ENCODE data around the gene AGA. TPM values are rescaled to one million over a fixed set of nuclear protein-coding genes. Genes with fewer than 3 reads are reported as not detected.

The AGA gene
- 10 to 100 TPM; 23.7 to 37.6 (median 25.7) TPM for polyA plus RNA-seq (ENCODE audit: low read depth in 6 of 6)

DNA sequence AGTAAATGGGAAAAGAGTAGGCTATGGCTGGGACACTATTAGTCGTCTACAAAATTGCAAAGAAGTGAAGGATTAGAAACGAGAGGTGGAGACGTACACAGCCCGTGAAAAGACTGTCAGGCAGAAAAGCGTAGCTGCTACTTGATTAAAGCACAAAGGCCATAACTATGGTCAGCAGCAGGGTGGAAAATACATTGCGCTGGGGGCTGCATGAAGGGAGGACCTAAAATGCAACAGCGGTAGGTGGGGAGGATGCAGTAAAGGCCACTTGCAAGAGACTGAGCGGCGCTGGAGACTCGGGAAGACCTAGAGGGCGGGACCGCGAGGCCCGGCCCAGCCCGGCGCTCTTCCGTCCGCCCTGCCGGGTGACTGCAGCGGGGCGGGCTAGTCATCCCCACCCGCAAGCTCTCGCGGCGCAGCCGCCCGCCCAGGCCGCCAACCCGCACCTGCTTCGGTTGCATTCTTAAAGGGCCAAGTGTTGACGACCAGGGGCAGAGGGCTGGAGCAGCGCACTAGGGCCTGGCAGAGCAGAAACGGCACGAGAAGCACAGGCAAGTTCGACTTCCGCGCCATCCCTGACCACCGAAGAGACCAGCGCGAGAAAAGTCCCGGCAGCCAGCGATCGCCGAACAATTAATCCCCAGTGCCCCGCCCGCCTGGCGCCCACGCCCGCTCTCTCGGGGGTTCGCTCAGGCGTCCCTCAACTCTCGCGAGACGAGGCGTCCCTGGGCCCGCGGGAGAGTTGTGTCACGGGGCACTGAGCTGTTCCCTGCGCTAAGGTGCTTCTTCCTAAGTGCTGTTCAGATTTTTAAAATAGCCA, at the start of gene AGA:
AGA (minus strand) TSS at position 635 of the 820 bp plus-strand sequence; CDS start at position 573, 62 bp downstream.
- Mint-ChIP-seq H3K27ac (peak within 1 kb of the TSS; percentile 90 to 99 (median 96)), H3K4me1 (peaks cover 16 to 28% (median 20%) of the 10 kb centered on the region in 3 donors)
- peak; percentile 89 to 90 for ATAC-seq (ENCODE audit: low read depth in 2 of 2)

GRCh38 chr4:177492022-177492421, 49.8 kb upstream of the AGA start:
- no peaks in the 10 kb centered on the region for H3K4me1 Mint-ChIP-seq
- H3K27ac Mint-ChIP-seq: no peak overlapping the region
- no peaks in the 10 kb centered on the region for H3K36me3 Mint-ChIP-seq
- no peak for DNase-seq
- no peaks in the 10 kb centered on the region for H3K9me3 Mint-ChIP-seq
- ATAC-seq (ENCODE audit: low read depth in 2 of 2): no peak
- H3K4me3 Mint-ChIP-seq: no peak overlapping the region
- H3K27me3 Mint-ChIP-seq: no peaks in the 10 kb centered on the region

More for the DNA sequence above, at the start of gene AGA:
- Mint-ChIP-seq H3K9me3 (no peaks in the 10 kb centered on the region), H3K4me3 (peak within 1 kb of the TSS; percentile 83 to 98 (median 92)), H3K36me3 (no peaks in the 10 kb centered on the region), H3K27me3 (no peaks in the 10 kb centered on the region)
- peak; percentile 95 for DNase-seq

DNA sequence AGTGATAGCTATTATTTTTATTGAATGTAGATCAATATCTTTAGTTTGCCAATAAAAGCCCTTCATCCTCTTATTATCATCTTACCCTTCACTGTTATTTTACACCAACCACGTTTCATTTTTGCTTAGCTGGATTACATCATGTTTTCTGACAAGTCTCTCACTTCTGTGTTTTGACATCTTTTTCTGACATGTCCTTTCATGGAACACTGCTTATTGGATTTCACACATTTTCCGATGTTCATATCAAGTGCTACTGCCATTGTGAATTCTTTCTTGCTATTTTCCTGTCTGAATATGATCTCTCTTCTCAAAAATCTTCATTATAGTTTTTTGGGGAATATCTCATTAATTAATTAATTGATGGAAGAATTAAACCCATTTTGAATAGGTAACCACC, 48.5 kb upstream of the AGA start:
- Mint-ChIP-seq H3K9me3 (no peaks in the 10 kb centered on the region), H3K4me3 (no peak overlapping the region), H3K27me3 (no peaks in the 10 kb centered on the region), H3K36me3 (no peaks in the 10 kb centered on the region), H3K27ac (no peak overlapping the region), H3K4me1 (no peaks in the 10 kb centered on the region)
- ATAC-seq (ENCODE audit: low read depth in 2 of 2) (no peak), DNase-seq (no peak)

- no peak for ATAC-seq (ENCODE audit: low read depth in 2 of 2)
- Mint-ChIP-seq H3K27ac (no peak overlapping the region), H3K36me3 (no peaks in the 10 kb centered on the region), H3K4me3 (no peak overlapping the region), H3K9me3 (no peaks in the 10 kb centered on the region), H3K4me1 (no peaks in the 10 kb centered on the region), H3K27me3 (no peaks in the 10 kb centered on the region)
- no peak for DNase-seq
Observed at GRCh38 chr4:177489471-177490246, 47.4 kb upstream of the AGA start.

DNA sequence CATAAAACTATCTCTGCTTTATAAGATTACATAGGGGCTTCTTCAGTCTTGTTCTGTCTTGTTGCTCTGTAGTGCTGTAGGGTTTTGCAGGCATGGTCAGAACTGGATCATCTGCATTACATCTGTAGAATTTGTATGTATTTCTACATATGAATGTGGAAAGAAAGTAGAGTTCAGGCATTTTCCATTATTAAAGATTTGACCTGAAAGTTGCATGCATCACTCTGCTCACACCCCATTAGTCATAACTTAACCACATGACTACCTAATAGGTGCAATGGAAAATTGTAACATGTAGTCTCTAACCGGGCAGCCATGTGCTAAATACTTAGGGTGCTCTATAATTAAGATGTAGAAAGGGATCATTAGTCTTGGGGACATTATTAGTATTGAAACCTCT, 45.7 kb upstream of the AGA start:
- DNase-seq: no peak
- no peaks in the 10 kb centered on the region for H3K27me3 Mint-ChIP-seq
- H3K27ac Mint-ChIP-seq: no peak overlapping the region
- no peaks in the 10 kb centered on the region for H3K4me1 Mint-ChIP-seq
- ATAC-seq (ENCODE audit: low read depth in 2 of 2): no peak
- no peak overlapping the region for H3K4me3 Mint-ChIP-seq
- no peaks in the 10 kb centered on the region for H3K36me3 Mint-ChIP-seq
- H3K9me3 Mint-ChIP-seq: no peaks in the 10 kb centered on the region

GRCh38 chr4:177485528-177485927, 43.3 kb upstream of the AGA start:
- Mint-ChIP-seq H3K36me3 (no peaks in the 10 kb centered on the region), H3K4me1 (no peaks in the 10 kb centered on the region), H3K27me3 (no peaks in the 10 kb centered on the region), H3K9me3 (no peaks in the 10 kb centered on the region), H3K4me3 (no peak overlapping the region), H3K27ac (no peak overlapping the region)
- no peak for ATAC-seq (ENCODE audit: low read depth in 2 of 2)
- DNase-seq: no peak

GRCh38 chr4:177484613-177485021, 42.4 kb upstream of the AGA start:
- Mint-ChIP-seq H3K4me3 (no peak overlapping the region), H3K27ac (no peak overlapping the region), H3K9me3 (no peaks in the 10 kb centered on the region), H3K36me3 (no peaks in the 10 kb centered on the region), H3K27me3 (no peaks in the 10 kb centered on the region), H3K4me1 (no peaks in the 10 kb centered on the region)
- ATAC-seq (ENCODE audit: low read depth in 2 of 2): no peak
- no peak for DNase-seq

DNA sequence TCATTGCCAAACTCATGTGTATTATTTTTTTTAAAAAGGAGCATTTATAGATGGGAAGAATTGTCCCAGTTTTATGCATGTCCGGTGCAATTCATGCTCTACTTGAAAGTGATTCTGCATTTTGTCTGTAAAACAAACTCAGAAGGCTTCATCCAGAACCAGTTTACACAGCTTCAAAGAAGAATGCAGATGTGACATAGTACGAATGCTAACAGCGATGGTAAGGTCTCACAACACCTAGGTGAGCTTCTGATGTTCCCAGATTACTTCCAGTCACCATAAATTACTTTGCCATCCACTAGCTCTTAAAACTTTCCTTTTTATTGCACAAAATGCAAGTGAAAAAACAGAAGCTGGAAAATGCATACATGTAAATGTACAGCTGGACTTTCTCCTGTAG, 41.5 kb upstream of the AGA start:
- no peaks in the 10 kb centered on the region for H3K4me1 Mint-ChIP-seq
- DNase-seq (no peak), ATAC-seq (ENCODE audit: low read depth in 2 of 2) (no peak)
- no peak overlapping the region for H3K27ac Mint-ChIP-seq
- no peak overlapping the region for H3K4me3 Mint-ChIP-seq
- no peaks in the 10 kb centered on the region for H3K9me3 Mint-ChIP-seq
- no peaks in the 10 kb centered on the region for H3K27me3 Mint-ChIP-seq
- H3K36me3 Mint-ChIP-seq: no peaks in the 10 kb centered on the region

- no peaks in the 10 kb centered on the region for H3K36me3 Mint-ChIP-seq
- ATAC-seq (ENCODE audit: low read depth in 2 of 2): no peak
- no peaks in the 10 kb centered on the region for H3K27me3 Mint-ChIP-seq
- no peak overlapping the region for H3K4me3 Mint-ChIP-seq
- no peak overlapping the region for H3K27ac Mint-ChIP-seq
- no peaks in the 10 kb centered on the region for H3K9me3 Mint-ChIP-seq
- no peak for DNase-seq
- no peaks in the 10 kb centered on the region for H3K4me1 Mint-ChIP-seq
Observed at GRCh38 chr4:177483271-177483670, 41.0 kb upstream of the AGA start.

DNA sequence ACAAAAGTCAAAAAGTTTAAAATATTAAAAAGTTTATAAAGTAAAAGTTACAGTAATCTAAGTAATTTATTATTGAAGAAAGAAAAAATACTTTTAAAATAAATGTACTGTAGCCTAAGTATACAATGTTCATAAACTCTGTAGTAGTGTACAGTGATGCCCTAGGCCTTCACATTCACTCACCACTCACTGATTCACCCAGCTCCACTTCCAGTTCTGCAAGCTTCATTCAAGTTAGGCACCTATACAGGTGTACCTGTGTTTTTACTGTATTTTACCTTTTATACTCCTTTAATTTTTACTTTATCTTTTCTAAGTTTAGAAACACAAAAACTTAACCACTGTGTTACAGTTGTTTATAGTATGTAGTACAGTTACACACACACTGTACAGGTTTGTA, 40.1 kb upstream of the AGA start:
- Mint-ChIP-seq H3K36me3 (no peaks in the 10 kb centered on the region), H3K27me3 (no peaks in the 10 kb centered on the region), H3K4me3 (no peak overlapping the region), H3K4me1 (no peaks in the 10 kb centered on the region), H3K27ac (peak overlapping the region in 1 of 6 donors; percentile 30), H3K9me3 (no peaks in the 10 kb centered on the region)
- no peak for DNase-seq
- ATAC-seq (ENCODE audit: low read depth in 2 of 2): no peak

GRCh38 chr4:177480795-177481194, 38.6 kb upstream of the AGA start:
- Mint-ChIP-seq H3K4me1 (no peaks in the 10 kb centered on the region), H3K9me3 (no peaks in the 10 kb centered on the region), H3K36me3 (no peaks in the 10 kb centered on the region), H3K4me3 (no peak overlapping the region), H3K27ac (no peak overlapping the region), H3K27me3 (no peaks in the 10 kb centered on the region)
- DNase-seq: no peak
- ATAC-seq (ENCODE audit: low read depth in 2 of 2): no peak

- H3K4me1 Mint-ChIP-seq: no peaks in the 10 kb centered on the region
- no peak for DNase-seq
- H3K9me3 Mint-ChIP-seq: no peaks in the 10 kb centered on the region
- no peak overlapping the region for H3K27ac Mint-ChIP-seq
- no peak for ATAC-seq (ENCODE audit: low read depth in 2 of 2)
- H3K27me3 Mint-ChIP-seq: no peaks in the 10 kb centered on the region
- no peaks in the 10 kb centered on the region for H3K36me3 Mint-ChIP-seq
- H3K4me3 Mint-ChIP-seq: no peak overlapping the region
Observed at GRCh38 chr4:177479063-177479462, 36.8 kb upstream of the AGA start.

- Mint-ChIP-seq H3K9me3 (no peaks in the 10 kb centered on the region), H3K4me1 (no peaks in the 10 kb centered on the region), H3K27me3 (no peaks in the 10 kb centered on the region), H3K27ac (no peak overlapping the region), H3K4me3 (no peak overlapping the region), H3K36me3 (no peaks in the 10 kb centered on the region)
- ATAC-seq (ENCODE audit: low read depth in 2 of 2) (no peak), DNase-seq (no peak)
Observed at GRCh38 chr4:177478496-177478895, 36.3 kb upstream of the AGA start.

DNA sequence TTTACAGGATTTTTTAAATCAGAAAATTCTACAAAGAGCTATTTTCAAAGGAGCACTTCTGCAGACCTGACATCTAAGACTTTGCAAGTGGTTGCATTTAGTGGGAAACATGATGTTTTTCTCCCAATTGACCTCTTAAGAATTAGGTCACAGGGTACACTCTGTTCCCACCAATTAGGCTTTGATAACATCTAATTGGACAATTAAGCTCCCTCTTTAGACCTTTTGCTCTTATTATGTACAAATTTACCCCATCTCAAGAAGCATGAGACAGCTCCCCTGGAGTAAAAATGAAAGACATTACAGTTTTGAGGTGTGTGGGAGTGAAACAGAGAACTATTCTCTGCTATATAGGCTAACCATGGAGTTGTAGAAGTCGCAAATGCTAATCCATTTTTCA, 31.8 kb upstream of the AGA start:
- no peaks in the 10 kb centered on the region for H3K36me3 Mint-ChIP-seq
- H3K4me3 Mint-ChIP-seq: no peak overlapping the region
- H3K27ac Mint-ChIP-seq: no peak overlapping the region
- no peaks in the 10 kb centered on the region for H3K4me1 Mint-ChIP-seq
- ATAC-seq (ENCODE audit: low read depth in 2 of 2) (no peak), DNase-seq (no peak)
- H3K9me3 Mint-ChIP-seq: peaks cover 0 to 3% (median 0%) of the 10 kb centered on the region in 7 donors
- H3K27me3 Mint-ChIP-seq: no peaks in the 10 kb centered on the region
